GM13976 (cell line): ENCODE measurements around the gene ABCB1.

Source experiments
- DNase-seq: peaks from one replicate; pipeline ENCODE4 v3.0.0; 2012; ENCODE audit warnings: low spot score
- CTCF ChIP-seq: IDR thresholded peaks from 2 replicates; pipeline ENCODE4 v1.5.1; 2012; ENCODE audit warnings: borderline replicate concordance, mild to moderate bottlenecking; ENCODE audit not compliant: insufficient read depth; ENCODE audit errors: extremely low read depth, missing control alignments, control extremely low read depth
- in situ Hi-C: fragments of 300-500 bp; cut with MboI; formaldehyde crosslinking; loops from one replicate; pipeline ENCODE4 v1.12.0; 2022; ENCODE audit warnings: low sequenced_read_pairs, mixed read lengths, inconsistent platforms; ENCODE audit not compliant: unreplicated experiment

Gene ABCB1

GRCh38 chr7:87600130-87601124 lies at the start of gene ABCB1:
Gene ABCB1 (minus strand): TSS chr7:87600884. CDS start chr7:87600184, 700 bp downstream.
- DNase-seq: peak; percentile 74
- in situ Hi-C loops: no loop called here
- no peak for TF ChIP-seq CTCF

- TF ChIP-seq CTCF: no peak
- in situ Hi-C loops: no loop called here
- DNase-seq: no peak
Observed at GRCh38 chr7:87648316-87648715, 47.6 kb upstream of the ABCB1 start.

GRCh38 chr7:87645446-87645845 lies 44.8 kb upstream of the ABCB1 start:
- in situ Hi-C loops: no loop called here
- no peak for DNase-seq
- TF ChIP-seq CTCF: no peak

- in situ Hi-C loops: no loop called here
- no peak for TF ChIP-seq CTCF
- no peak for DNase-seq
Observed at GRCh38 chr7:87635921-87636320, 35.2 kb upstream of the ABCB1 start.

- in situ Hi-C loops: no loop called here
- peak; percentile 32 for DNase-seq
- no peak for TF ChIP-seq CTCF
Observed at GRCh38 chr7:87628780-87629569, 28.3 kb upstream of the ABCB1 start.

GRCh38 chr7:87627634-87627994 lies 26.9 kb upstream of the ABCB1 start:
- TF ChIP-seq CTCF: no peak
- in situ Hi-C loops: no loop called here
- DNase-seq: no peak
